ENCODE measurements around the gene EEF2K. TPM values are rescaled to one million over a fixed set of nuclear protein-coding genes. Genes with fewer than 3 reads are reported as not detected.

EEF2K gene
- total and polyA plus RNA-seq, 2 of the 13 experiments (the other 11 are each of a cell fraction or from before 2014, with no cell fraction given): 22.0 to 23.8 TPM

DNA sequence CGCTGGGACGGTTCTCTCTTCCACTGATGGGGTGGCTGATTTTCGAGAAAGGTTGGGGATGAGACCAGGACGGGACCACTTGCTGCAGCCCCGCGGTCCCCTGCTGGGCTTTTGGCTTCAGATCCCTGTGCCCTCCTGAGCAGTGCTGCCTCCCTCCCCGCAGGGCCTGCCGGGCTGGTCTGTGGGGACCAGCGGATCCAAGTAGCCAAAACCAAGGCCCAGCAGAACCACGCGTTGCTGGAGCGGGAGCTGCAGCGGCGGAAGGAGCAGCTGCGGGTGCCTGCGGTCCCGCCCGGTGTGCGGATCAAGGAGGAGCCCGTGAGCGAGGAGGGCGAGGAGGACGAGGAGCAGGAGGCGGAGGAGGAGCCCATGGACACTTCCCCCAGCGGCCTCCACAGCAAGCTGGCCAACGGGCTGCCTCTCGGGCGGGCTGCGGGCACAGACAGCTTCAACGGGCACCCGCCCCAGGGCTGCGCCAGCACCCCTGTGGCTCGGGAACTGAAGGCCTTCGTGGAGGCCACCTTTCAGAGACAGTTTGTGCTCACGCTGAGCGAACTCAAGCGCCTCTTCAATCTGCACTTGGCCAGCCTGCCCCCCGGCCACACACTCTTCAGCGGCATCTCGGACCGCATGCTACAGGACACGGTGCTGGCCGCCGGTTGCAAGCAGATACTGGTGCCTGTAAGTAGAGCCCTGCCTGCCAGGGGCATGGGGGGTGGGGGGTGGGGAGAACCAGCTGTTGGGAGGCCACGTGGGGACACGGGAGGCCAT, 119.7 kb downstream of the EEF2K start (continued):
- TF ChIP-seq, protein P1, sequence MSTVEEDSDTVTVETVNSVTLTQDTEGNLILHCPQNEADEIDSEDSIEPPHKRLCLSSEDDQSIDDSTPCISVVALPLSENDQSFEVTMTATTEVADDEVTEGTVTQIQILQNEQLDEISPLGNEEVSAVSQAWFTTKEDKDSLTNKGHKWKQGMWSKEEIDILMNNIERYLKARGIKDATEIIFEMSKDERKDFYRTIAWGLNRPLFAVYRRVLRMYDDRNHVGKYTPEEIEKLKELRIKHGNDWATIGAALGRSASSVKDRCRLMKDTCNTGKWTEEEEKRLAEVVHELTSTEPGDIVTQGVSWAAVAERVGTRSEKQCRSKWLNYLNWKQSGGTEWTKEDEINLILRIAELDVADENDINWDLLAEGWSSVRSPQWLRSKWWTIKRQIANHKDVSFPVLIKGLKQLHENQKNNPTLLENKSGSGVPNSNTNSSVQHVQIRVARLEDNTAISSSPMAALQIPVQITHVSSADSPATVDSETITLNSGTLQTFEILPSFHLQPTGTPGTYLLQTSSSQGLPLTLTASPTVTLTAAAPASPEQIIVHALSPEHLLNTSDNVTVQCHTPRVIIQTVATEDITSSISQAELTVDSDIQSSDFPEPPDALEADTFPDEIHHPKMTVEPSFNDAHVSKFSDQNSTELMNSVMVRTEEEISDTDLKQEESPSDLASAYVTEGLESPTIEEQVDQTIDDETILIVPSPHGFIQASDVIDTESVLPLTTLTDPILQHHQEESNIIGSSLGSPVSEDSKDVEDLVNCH (CRISPR knock-in tag; IDR thresholded peaks at IDR 0.05): no peak
- no peak for TF ChIP-seq ZNF766 (CRISPR knock-in tag; IDR thresholded peaks at IDR 0.05; ENCODE audit: borderline replicate concordance)
- TF ChIP-seq, protein P2, sequence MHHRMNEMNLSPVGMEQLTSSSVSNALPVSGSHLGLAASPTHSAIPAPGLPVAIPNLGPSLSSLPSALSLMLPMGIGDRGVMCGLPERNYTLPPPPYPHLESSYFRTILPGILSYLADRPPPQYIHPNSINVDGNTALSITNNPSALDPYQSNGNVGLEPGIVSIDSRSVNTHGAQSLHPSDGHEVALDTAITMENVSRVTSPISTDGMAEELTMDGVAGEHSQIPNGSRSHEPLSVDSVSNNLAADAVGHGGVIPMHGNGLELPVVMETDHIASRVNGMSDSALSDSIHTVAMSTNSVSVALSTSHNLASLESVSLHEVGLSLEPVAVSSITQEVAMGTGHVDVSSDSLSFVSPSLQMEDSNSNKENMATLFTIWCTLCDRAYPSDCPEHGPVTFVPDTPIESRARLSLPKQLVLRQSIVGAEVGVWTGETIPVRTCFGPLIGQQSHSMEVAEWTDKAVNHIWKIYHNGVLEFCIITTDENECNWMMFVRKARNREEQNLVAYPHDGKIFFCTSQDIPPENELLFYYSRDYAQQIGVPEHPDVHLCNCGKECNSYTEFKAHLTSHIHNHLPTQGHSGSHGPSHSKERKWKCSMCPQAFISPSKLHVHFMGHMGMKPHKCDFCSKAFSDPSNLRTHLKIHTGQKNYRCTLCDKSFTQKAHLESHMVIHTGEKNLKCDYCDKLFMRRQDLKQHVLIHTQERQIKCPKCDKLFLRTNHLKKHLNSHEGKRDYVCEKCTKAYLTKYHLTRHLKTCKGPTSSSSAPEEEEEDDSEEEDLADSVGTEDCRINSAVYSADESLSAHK (CRISPR knock-in tag; IDR thresholded peaks at IDR 0.05; ENCODE audit: borderline replicate concordance): no peak
- no peak for TF ChIP-seq SMYD3 (CRISPR knock-in tag; IDR thresholded peaks at IDR 0.05)
- TF ChIP-seq FUBP1 (CRISPR knock-in tag; IDR thresholded peaks at IDR 0.05; ENCODE audit: borderline replicate concordance): no peak
- TF ChIP-seq ZNF160 (CRISPR knock-in tag; IDR thresholded peaks at IDR 0.05): no peak
- no peak for TF ChIP-seq ZNF138 (CRISPR knock-in tag; IDR thresholded peaks at IDR 0.05; ENCODE audit: low read depth)
- TF ChIP-seq RBM22 (optimal IDR thresholded peaks at IDR 0.05; ENCODE audit: low read length): peak; percentile 65
- no peak for TF ChIP-seq PRPF4 (IDR thresholded peaks at IDR 0.05; ENCODE audit: low read depth, low read length, poor library complexity, severe bottlenecking)
- TF ChIP-seq ZNF253 (CRISPR knock-in tag; IDR thresholded peaks at IDR 0.05; ENCODE audit: borderline replicate concordance): no peak
- TF ChIP-seq FOXO1 (CRISPR knock-in tag; IDR thresholded peaks at IDR 0.05): no peak
- no peak for TF ChIP-seq HMG20B (CRISPR knock-in tag; conservative IDR thresholded peaks at IDR 0.05)
- peak; percentile 47; the same call in 1 of the 2 replicates for TF ChIP-seq ZBTB38 (CRISPR knock-in tag; IDR thresholded peaks at IDR 0.05)
- TF ChIP-seq HIVEP1 (CRISPR knock-in tag; IDR thresholded peaks at IDR 0.05): no peak
- no peak for TF ChIP-seq ZNF292 (CRISPR knock-in tag; IDR thresholded peaks at IDR 0.05; ENCODE audit: borderline replicate concordance, low read depth)
- TF ChIP-seq ZNF674 (CRISPR knock-in tag; IDR thresholded peaks at IDR 0.05; ENCODE audit: low read depth): no peak
- no peak for TF ChIP-seq ZNF468 (CRISPR knock-in tag; IDR thresholded peaks at IDR 0.05)
- TF ChIP-seq ZSCAN22 (CRISPR knock-in tag; IDR thresholded peaks at IDR 0.05): no peak
- TF ChIP-seq, protein P3, sequence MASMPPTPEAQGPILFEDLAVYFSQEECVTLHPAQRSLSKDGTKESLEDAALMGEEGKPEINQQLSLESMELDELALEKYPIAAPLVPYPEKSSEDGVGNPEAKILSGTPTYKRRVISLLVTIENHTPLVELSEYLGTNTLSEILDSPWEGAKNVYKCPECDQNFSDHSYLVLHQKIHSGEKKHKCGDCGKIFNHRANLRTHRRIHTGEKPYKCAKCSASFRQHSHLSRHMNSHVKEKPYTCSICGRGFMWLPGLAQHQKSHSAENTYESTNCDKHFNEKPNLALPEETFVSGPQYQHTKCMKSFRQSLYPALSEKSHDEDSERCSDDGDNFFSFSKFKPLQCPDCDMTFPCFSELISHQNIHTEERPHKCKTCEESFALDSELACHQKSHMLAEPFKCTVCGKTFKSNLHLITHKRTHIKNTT (CRISPR knock-in tag; IDR thresholded peaks at IDR 0.05): no peak
- TF ChIP-seq SSRP1 (CRISPR knock-in tag; IDR thresholded peaks at IDR 0.05): no peak

All from HepG2 (cell line).